GM12878 (cell line): ENCODE data around the gene TMEM63B.

ENCODE experiments used
- CBX3 ChIP-seq: fragments of 200-600 bp; sonication (generic); IDR thresholded peaks from 2 replicates; pipeline ENCODE4 v1.6.1; 2016; ENCODE audit warnings: low read depth, borderline replicate concordance
- CTCF ChIP-seq, 3 experiments: IDR thresholded peaks in 2 of 3; conservative IDR thresholded peaks in 1 of 3; 2 replicates each; pipeline ENCODE4 v1.5.1; 2011; ENCODE audit warnings: low read depth in 3 of 3, low read length in 3 of 3, mild to moderate bottlenecking in 3 of 3, control low read depth in 2 of 3, moderate library complexity in 2 of 3, inconsistent platforms in 1 of 3, mixed read lengths in 1 of 3; ENCODE audit not compliant: control insufficient read depth in 2 of 3, insufficient read depth in 1 of 3; ENCODE audit errors: extremely low read depth in 1 of 3
- GABPA ChIP-seq: IDR thresholded peaks from 2 replicates; pipeline ENCODE4 v1.6.1; 2014; ENCODE audit warnings: antibody characterized with exemption, low read depth, mild to moderate bottlenecking, inconsistent platforms

GRCh38 chr6:44101832-44102231 is 25.5 kb upstream of the TMEM63B start:
- TF ChIP-seq GABPA (no peak), CBX3 (no peak), CTCF (IDR thresholded peaks at IDR 0.05 in 2 of 3, conservative IDR thresholded peaks at IDR 0.05 in 1 of 3; ENCODE audit: control insufficient read depth in 2 of 3, extremely low read depth in 1 of 3, insufficient read depth in 1 of 3, low read depth in 3 of 3, low read length in 3 of 3) (no peak)
